ENCODE data around the gene C12orf76. TPM values are rescaled to one million over a fixed set of nuclear protein-coding genes. Genes with fewer than 3 reads are reported as not detected.
"Not testable (repeated sequence)": the region's sequence is repeated elsewhere in the genome, so short reads cannot be mapped to it uniquely, and the experiment has no call there.

C12orf76 gene
- polyA plus RNA-seq, 3 donors from 2014 or later: 9.8 to 17.7 (median 13.6) TPM

- Mint-ChIP-seq H3K9me3 (no peaks in the 10 kb centered on the region), H3K27ac (peak overlapping the region in 3 of 6 donors; percentile 6 to 77 (median 65)), H3K4me3 (peak overlapping the region; percentile 75 to 91 (median 84)), H3K36me3 (no peaks in the 10 kb centered on the region), H3K4me1 (peaks cover 17 to 19% of the 10 kb centered on the region in 2 donors), H3K27me3 (ENCODE audit: low read depth in 3 of 3) (peaks cover 0 to 9% (median 3%) of the 10 kb centered on the region in 3 donors)
- no peak for DNase-seq
Observed at GRCh38 chr12:110073049-110073831, 24.9 kb upstream of the C12orf76 start.

GRCh38 chr12:110072636-110073035 lies 24.3 kb upstream of the C12orf76 start:
- not testable (repeated sequence) for H3K27ac Mint-ChIP-seq, H3K9me3 Mint-ChIP-seq
- peaks cover 12 to 15% of the 10 kb centered on the region in 2 donors for H3K4me1 Mint-ChIP-seq

DNA sequence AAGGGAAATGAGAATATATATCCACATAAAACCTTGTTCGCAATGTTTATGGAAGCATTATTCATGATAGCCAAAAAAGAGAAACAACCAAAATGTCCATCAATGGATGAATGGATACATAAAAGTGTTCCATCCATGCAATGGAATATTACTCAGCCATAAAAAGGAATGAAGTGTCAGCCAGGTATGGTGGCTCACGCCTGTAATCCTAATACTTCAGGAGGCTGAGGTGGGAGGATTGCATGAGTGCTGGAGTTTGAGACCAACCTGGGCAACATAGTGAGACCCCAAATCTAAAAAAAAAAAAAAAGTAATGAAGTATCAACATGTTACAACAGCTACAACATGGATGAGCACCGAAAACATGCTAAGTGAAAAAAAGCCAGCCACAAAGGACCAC lies 23.6 kb upstream of the C12orf76 start:
- no peak overlapping the region for H3K27ac Mint-ChIP-seq
- H3K4me1 Mint-ChIP-seq: peaks cover 12 to 15% of the 10 kb centered on the region in 2 donors

More at GRCh38 chr12:110072636-110073035, 24.3 kb upstream of the C12orf76 start:
- not testable (repeated sequence) for DNase-seq; H3K36me3 Mint-ChIP-seq; H3K27me3 Mint-ChIP-seq (ENCODE audit: low read depth in 3 of 3)
- peak overlapping the region; percentile 43 to 91 (median 84) for H3K4me3 Mint-ChIP-seq

GRCh38 chr12:110071504-110071903 lies 23.2 kb upstream of the C12orf76 start:
- no peak for DNase-seq
- Mint-ChIP-seq H3K4me1 (peaks cover 12 to 15% of the 10 kb centered on the region in 2 donors), H3K27ac (no peak overlapping the region), H3K27me3 (ENCODE audit: low read depth in 3 of 3) (peaks cover 0 to 9% (median 3%) of the 10 kb centered on the region in 3 donors), H3K9me3 (no peaks in the 10 kb centered on the region), H3K4me3 (no peak overlapping the region), H3K36me3 (no peaks in the 10 kb centered on the region)

More for the DNA sequence above, 23.6 kb upstream of the C12orf76 start:
- Mint-ChIP-seq H3K4me3 (peak overlapping the region in 3 of 5 donors; percentile 12 to 91 (median 43)), H3K9me3 (no peaks in the 10 kb centered on the region), H3K36me3 (no peaks in the 10 kb centered on the region), H3K27me3 (ENCODE audit: low read depth in 3 of 3) (peaks cover 0 to 9% (median 3%) of the 10 kb centered on the region in 3 donors)
- DNase-seq: no peak

DNA sequence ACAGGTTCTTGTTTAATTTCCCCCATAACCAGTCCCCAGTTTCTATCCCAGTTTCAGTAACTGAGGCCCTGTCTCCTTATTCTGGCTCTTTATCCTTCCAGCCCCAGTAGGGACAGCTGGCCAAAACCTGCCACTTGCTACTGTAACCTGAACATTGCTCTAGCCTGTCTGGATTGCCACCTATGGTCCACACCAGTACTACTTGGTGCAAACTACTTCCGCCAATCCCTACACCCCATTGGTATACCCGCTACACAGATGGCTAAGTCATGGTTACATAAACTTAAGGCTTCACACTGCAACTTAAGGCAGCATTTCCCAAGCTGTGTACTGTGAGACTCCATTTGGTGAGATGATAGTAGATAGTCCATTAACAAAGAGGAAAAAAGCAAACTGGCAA lies 20.3 kb upstream of the C12orf76 start:
- Mint-ChIP-seq H3K36me3 (no peaks in the 10 kb centered on the region), H3K27ac (no peak overlapping the region), H3K4me1 (peaks cover 10 to 12% of the 10 kb centered on the region in 2 donors), H3K27me3 (ENCODE audit: low read depth in 3 of 3) (peaks cover 0 to 9% (median 0%) of the 10 kb centered on the region in 3 donors), H3K9me3 (no peaks in the 10 kb centered on the region), H3K4me3 (no peak overlapping the region)
- DNase-seq: no peak

- not testable (repeated sequence) for H3K36me3 Mint-ChIP-seq; H3K27me3 Mint-ChIP-seq (ENCODE audit: low read depth in 3 of 3); H3K4me3 Mint-ChIP-seq; DNase-seq; H3K4me1 Mint-ChIP-seq; H3K27ac Mint-ChIP-seq; H3K9me3 Mint-ChIP-seq
Observed at GRCh38 chr12:110068115-110068514, 19.8 kb upstream of the C12orf76 start.

DNA sequence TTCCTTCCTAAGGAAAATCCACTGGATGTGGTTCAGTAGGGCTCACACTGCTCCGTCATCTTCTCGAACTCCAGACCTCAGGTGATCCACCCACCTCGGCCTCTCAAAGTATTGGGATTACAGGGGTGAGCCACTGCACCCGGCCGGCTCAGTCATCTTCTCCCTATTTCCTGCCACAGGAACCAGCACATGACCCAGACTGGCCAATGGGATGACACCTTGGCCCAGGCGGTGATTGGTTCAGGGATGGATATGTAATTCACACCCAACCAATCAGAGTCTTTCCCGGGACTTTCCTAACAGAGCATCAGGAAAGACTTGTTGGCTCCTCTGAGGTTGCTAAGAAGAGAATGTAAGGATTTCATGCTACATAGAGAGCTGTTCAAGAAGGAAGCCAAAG lies 19.2 kb upstream of the C12orf76 start:
- Mint-ChIP-seq H3K27me3 (ENCODE audit: low read depth in 3 of 3) (peaks cover 0 to 7% (median 0%) of the 10 kb centered on the region in 3 donors), H3K4me3 (no peak overlapping the region), H3K4me1 (peaks cover 0 to 2% of the 10 kb centered on the region in 2 donors), H3K27ac (no peak overlapping the region), H3K9me3 (no peaks in the 10 kb centered on the region), H3K36me3 (no peaks in the 10 kb centered on the region)
- no peak for DNase-seq

DNA sequence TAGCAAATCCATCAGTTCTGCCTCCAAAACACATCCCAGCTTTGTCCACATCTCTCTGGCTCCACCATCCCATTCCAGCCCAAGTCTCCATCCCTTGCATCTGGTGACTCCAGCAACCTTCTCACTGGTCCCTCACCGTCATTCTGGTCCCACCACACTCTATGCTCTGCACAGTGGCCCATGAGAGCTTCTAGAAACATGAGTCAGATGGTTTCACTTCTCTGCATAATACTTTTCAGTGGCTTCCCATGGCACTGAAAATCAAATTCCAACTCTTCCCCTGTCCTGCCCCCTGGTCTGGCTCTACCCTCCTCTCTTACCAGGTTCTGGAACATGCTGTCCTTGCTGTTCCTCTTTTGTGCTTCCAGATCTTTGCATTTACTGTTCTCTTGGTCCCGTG lies 17.2 kb upstream of the C12orf76 start:
- Mint-ChIP-seq H3K27ac (peak overlapping the region in 1 of 6 donors; percentile 1), H3K4me3 (no peak overlapping the region), H3K36me3 (no peaks in the 10 kb centered on the region), H3K9me3 (no peaks in the 10 kb centered on the region), H3K4me1 (no peaks in the 10 kb centered on the region), H3K27me3 (ENCODE audit: low read depth in 3 of 3) (peaks cover 4% of the 10 kb centered on the region in 3 donors)
- no peak for DNase-seq

DNA sequence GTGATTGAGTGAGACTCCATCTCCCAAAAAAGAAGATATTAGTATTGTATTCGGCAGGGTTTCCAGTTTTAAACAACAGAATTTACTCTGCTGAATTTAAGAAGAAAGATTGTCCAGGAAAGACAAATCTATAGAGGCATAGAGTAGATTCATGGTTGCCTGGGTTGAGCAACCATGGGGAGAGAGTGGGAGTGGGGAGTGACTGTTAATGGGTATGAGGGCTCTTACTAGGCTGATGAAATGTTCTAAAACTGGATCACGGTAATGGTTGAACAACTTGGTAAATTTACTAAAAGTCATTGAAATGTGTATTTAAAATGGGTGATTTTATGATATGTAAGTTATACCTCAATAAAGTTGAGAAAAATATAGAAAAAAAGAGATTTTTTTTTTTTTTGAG lies 13.9 kb upstream of the C12orf76 start:
- Mint-ChIP-seq H3K36me3 (no peaks in the 10 kb centered on the region), H3K27me3 (ENCODE audit: low read depth in 3 of 3) (peaks cover 4 to 5% (median 4%) of the 10 kb centered on the region in 3 donors), H3K27ac (no peak overlapping the region), H3K9me3 (no peaks in the 10 kb centered on the region), H3K4me1 (no peaks in the 10 kb centered on the region), H3K4me3 (no peak overlapping the region)
- DNase-seq: no peak

- Mint-ChIP-seq H3K27ac (no peak overlapping the region), H3K4me3 (no peak overlapping the region), H3K9me3 (no peaks in the 10 kb centered on the region), H3K4me1 (no peaks in the 10 kb centered on the region), H3K27me3 (ENCODE audit: low read depth in 3 of 3) (peaks cover 4 to 5% (median 4%) of the 10 kb centered on the region in 3 donors), H3K36me3 (no peaks in the 10 kb centered on the region)
- DNase-seq: no peak
Observed at GRCh38 chr12:110059651-110060000, 11.3 kb upstream of the C12orf76 start.

DNA sequence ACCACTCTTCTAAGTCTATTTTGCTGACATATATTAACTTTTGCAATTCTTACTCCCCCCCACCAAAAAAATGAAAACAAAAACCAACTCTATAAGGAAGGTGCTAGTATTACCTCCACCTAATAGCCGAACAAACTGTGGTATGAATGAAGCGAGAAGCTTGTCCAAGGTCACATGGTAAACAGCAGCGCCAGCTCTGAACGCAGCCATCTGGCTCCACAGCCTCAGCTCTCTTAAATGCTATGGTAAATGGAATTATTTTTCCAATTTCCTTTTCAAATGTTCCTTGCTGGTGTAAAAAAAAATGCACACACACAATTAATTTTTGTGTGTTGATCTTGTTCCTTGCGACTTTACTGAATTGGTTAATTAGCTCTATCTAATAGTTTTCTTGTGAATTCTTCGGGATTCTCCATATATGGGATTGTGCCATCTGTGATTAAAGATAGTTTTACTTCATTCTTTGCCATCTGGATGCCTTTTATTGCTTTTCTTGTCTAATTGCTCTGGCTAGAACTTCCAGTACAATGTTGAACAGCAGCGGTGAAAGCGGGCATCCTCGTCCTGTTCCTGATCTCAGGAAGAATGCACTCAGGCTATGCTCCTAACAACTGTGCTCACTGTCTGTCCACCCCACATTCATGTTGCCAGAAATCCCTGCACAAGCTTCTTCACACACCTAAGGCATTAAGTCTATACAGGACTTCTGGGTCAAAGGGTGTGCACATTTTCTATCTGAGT lies 10.7 kb upstream of the C12orf76 start:
- H3K9me3 Mint-ChIP-seq: no peaks in the 10 kb centered on the region
- no peaks in the 10 kb centered on the region for H3K4me1 Mint-ChIP-seq
- H3K27me3 Mint-ChIP-seq (ENCODE audit: low read depth in 3 of 3): peaks cover 4 to 5% (median 4%) of the 10 kb centered on the region in 3 donors
- DNase-seq: no peak
- no peak overlapping the region for H3K4me3 Mint-ChIP-seq
- no peak overlapping the region for H3K27ac Mint-ChIP-seq
- no peaks in the 10 kb centered on the region for H3K36me3 Mint-ChIP-seq

DNA sequence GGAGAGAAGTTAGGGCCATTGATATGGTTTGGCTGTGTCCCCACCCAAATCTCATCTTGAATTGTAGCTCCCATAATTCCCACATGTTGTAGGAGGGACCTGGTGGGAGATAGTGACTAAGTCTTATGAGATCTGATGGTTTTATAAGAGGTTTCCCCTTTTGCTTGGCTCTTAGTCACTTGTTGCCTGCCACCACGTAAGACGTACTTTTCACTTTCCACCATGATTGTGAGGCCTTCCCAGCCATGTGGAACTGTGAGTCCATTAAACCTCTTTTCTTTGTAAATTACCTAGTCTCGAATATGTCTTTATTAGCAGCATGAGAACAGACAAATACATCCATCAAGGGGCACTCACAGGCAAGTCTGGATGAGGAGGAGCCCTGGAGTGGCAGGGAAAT lies 8.3 kb upstream of the C12orf76 start:
- H3K36me3 Mint-ChIP-seq; H3K4me3 Mint-ChIP-seq; H3K27me3 Mint-ChIP-seq (ENCODE audit: low read depth in 3 of 3); H3K9me3 Mint-ChIP-seq; H3K4me1 Mint-ChIP-seq; DNase-seq; H3K27ac Mint-ChIP-seq: not testable (repeated sequence)

DNA sequence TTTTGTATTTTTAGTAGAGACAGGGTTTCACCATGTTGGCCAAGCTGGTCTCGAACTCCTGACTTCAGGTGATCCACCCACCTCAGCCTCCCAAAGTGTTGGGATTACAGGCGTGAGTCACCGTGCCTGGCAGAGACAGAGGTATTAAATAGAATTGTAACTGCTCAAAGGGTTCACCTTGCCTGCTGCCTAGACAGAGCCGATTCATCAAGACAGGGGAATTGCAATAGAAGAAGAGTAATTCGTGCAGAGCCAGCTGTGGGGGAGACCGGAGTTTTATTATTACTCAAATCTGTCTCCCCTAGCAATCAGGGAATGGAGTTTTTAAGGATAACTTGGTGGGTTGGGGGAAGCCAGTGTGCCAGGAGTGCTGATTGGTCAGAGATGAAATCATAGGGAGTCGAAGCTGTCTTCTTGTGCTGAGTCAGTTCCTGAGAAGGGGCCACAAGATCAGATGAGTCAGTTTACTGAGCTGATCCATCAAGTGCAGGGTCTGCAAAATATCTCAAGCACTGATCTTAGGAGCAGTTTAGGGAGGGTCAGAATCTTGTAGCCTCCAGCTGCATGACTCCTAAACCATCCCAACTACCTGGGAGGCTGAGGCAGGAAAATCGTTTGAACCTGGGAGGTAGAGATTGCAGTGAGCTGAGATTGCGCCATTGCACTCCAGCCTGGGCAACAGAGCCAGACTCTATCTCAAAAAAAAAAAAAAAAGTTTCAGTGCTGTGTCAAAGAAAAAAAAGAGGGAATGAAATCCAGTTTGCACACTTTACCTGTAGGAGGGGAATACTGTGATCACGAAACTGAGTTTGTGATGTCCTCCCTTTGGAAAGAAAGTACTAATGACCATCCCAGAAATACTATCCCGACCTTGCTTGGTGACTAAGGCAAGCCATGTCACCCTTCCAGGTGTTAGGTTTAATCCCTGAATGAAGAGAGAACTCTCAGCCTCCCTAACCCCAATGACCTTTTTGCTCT lies 7.3 kb upstream of the C12orf76 start:
- not testable (repeated sequence) for H3K36me3 Mint-ChIP-seq; H3K9me3 Mint-ChIP-seq; H3K4me1 Mint-ChIP-seq; H3K27me3 Mint-ChIP-seq (ENCODE audit: low read depth in 3 of 3); H3K4me3 Mint-ChIP-seq; DNase-seq
- H3K27ac Mint-ChIP-seq: peak overlapping the region in 1 of 6 donors; percentile 21

Measured in immature natural killer cell (primary cell).